Stimulated activated CD4-positive, alpha-beta T cell treated with anti-CD3 and anti-CD28 coated beads, Interleukin-15, amount 100 ng/mL, for 1 hour (primary cell): ENCODE data around the gene OPRL1.
A peak's percentile ranks its signal among the peaks of the same experiment; 100 is the strongest.

Source experiments
- DNase-seq, 2 donors: peaks; one replicate each; pipeline ENCODE4 v3.0.0-alpha.2; 2020; ENCODE audit warnings: low read depth in 1 of 2, low spot score in 1 of 2

Gene OPRL1

GRCh38 chr20:64055893-64056638 lies 23.8 kb upstream of the OPRL1 start:
- no peak for DNase-seq

DNA sequence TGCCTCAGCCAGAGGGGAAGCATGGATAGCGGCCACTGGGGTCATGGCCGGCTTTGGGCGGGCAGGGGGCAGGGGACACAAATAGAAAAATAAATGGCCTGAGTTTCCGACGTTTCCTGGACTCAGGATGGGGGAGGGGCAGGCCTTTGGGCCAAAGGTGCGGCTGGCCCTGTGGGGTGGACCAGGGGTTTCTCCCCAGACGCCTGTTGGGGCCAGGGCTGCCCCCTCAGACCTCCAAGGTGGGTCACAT lies 23.3 kb upstream of the OPRL1 start:
- no peak for DNase-seq

DNA sequence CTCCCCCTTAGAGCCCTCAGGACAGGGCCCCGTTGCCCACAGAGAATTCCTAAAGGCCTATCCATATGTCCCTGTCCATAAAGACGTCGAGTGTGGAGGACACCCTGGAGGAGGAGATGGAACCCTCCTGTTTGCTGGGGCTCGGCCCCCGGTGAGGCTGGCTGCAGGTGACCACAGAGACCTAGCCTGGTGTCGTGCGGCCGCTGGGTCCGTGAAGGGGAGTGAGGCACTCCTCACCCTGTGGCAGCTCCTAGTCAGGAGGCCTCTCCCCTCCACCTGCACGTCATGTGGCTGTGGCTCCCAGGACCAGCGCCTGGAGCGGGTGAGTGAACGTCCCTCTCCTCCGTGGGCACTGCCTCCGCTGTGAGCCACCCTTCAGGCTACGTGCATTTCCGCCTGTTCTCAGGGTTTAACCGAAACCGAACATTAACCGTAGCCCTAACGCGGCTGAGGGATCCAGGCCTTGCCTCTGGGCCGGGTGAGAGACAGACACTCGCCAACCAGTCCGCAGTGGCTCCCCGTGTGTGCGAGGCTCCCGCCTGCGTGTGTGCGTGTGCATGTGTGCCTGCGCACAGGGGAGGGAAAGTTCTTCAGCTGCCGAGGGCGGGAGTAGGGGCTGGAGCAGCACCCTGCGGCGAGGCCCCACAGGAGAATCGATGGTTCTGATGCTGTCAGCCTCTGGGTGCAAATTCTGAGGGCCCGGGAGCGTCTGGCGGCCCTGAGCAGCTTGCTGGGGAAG lies 22.8 kb upstream of the OPRL1 start:
- DNase-seq: no peak

DNA sequence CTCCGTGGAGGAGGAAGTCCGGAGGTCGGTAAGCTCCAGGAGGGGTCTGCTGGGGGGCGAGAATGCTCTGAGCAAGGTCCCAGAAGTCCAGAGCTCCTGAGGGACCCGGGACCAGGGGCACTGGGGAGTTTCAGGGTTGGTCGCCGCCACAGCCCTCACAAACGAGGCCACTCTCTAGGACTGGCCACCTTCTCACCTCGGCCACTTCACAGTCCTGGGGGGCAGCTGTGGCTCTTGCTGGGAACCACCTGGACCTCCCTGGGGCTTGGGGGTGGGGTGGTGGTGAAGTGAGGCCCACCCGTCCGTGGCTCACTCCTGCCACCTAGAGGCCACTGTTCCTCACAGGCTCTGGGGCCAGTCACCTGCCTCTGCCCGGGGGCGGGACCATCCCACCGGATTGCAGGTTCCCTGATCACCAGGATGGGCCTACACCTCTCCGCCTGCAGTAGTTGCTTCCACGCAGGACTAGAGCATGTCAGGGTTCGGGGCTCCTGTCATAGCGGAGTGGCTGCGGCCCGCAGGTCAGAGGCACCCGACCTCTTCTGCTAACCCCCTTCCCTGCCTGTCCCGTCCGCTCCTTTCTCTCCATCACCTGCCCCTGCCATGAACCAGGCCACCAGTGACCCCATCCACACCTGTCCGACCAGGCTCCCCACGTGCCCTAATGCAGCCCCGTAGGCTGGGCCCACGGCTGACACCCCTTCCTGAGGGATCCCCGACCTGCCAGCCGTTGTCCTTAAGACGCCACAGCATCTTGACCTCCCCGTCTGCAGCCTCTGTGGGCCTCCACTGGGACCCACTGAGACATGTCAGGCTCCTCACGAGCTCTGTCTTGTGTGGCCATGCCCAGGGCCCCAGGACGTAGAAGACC lies 22.0 kb upstream of the OPRL1 start:
- DNase-seq: peak; percentile 62 to 71

DNA sequence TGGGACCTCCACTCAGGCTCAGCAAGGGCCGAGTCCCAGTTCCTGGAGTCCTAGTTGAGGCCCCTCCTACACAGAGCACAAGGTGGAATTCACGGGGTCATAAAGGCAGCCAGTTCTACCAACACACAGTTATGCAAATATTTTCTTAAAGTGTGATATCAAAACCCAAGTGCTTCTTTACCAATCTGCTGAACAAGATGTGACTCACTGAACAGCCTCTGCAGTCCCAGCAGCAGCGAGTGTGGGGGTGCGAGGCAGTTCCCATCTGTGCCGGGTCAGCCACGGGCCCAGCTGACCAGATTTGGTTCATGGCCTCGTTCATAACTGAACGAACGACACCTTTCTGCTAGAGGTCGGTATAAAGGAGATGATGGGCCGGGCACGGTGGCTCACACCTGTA lies 21.3 kb upstream of the OPRL1 start:
- no peak for DNase-seq

- DNase-seq: no peak
Measured at GRCh38 chr20:64062276-64062595, 17.6 kb upstream of the OPRL1 start.

DNA sequence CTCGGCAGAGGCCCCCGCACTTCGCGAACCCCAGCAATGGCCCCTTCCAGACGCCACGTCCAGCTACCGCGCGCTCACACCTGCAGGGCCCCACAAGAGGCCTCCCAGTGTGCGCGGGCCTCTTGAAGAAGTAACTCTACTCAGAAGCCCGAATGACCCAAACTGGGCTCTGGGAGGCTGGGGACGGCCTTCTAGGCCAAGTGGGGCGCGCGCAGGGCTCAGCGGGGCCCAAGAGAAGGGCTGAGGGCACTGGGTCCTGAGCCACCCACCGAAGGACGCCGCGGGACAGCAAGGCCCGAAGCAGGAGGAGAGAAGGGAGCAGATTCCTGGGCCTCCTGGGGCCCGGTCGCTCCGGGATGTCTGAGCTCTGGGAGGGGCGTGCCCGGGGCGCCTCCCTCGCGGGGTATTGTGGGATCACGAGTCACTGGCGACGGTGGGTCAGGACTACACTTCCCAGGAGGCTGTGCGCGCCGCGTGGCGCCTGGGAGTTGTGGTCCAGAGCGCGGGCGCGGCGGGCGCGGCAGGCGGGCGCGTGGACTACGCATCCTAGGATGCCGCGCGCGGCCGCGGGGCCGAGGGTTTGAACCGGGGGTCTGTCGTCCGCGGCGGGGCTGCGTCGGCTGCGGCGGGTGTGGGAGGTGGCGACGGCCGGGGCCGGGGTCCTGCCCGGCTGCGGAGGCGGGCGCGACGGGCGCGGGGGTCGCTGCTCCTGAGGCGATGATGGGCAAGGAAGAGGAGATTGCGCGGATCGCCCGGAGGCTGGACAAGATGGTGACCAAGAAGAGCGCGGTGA lies 17.1 kb upstream of the OPRL1 start, which contains the start of gene TCEA2:
TCEA2 (plus strand) TSS at position 603 of the 793 bp plus-strand sequence; CDS start at position 718, 115 bp downstream.
- DNase-seq: peak; percentile 90

- DNase-seq: no peak
Measured at GRCh38 chr20:64063389-64064144, 16.3 kb upstream of the OPRL1 start.

- no peak for DNase-seq
Measured at GRCh38 chr20:64064145-64064698, 15.7 kb upstream of the OPRL1 start.

DNA sequence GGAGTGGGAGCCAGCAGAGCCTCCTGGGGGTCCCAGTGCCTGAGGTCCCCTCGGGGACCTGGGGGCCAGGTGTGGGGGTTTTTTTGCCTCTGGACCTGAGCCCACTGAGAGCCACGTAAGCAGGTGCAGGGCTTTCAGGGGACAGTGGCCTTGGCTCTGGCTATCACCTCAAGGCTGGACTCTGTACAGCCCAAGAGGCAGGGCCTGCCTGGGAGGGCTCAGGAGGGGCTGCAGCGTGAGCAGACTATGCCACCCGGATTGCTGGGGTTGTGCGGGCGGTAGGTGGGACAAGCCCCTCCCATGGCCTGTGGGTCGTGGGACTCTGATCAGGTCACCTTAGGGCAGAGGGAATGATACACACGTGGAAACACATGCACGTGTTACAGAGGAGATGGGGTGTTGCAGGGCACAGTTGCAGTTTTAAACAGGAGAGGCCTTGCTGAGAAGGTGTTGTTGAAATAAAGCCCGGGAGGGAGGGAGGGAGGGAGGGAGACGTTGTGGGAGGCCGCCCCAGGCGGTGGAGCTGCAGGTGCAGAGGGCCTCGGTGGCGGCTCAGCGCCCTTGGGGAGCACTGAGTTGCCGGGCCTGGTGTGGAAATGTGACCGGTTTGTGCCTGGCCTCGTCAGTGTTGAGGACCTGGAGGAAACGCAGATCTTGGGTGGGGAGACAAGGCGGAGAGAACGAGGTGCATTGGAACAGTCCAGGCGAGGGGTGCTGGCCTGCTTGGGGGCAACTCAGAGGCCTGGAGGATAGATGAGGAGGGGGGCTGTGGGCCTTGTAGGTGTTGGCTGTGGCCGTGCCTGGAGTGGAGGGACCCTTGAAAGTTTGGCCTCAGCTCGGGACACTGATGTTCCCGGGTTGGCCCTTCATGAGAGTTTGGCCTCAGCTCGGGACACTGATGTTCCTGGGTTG lies 14.6 kb upstream of the OPRL1 start:
- DNase-seq: no peak

DNA sequence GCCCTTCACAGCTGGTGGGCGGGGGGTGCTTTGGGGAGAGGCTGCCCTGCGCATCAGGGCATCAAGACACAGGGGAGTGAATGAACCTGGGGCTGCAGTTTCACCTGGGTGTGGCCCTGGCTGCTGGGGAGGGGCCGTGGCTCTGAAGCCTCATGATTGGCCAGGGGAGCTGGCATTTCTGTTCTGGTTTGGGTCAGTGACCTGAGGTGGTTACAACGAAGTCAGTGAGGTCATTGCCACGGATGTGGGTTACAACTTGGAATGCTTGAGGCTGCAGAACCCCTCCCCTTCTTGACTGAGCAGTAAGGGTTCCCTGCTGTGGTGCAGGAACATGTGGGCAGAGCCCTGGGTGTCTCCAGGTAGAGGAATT lies 13.9 kb upstream of the OPRL1 start:
- DNase-seq: no peak

DNA sequence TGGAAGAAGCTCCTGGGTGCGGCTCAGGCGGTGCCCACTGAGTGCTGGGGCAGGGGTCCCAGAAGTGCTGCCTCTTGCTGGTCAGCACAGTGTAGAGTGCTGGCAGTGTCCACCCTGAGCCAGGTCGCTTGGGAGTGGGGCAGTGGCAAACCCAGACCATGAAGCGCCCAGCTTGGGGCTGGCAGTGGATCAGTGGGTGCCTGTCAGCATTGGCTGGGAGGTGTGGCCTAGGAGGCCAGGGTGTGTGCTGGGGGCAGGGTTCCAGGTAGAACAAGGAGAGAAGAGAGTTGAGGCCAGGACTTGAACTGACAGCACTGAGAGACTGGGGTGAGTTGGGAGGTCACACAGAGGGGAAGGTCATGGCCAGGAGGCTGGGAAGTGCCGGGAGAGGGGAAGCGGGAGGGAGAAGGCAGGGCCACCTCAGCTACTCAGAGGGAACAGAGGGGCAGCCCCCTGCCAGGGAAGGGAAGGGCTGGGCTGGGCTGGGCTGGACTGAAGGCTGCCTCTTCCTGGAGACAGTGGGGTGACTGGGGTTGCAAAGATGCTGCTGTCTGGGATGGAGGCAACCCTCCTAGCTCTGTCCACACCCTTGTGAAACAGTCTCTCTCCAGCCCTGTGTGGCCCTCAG lies 12.8 kb upstream of the OPRL1 start:
- no peak for DNase-seq

- DNase-seq: no peak
Measured at GRCh38 chr20:64067733-64068307, 12.1 kb upstream of the OPRL1 start.

GRCh38 chr20:64068386-64069208 lies 11.3 kb upstream of the OPRL1 start:
- no peak for DNase-seq

DNA sequence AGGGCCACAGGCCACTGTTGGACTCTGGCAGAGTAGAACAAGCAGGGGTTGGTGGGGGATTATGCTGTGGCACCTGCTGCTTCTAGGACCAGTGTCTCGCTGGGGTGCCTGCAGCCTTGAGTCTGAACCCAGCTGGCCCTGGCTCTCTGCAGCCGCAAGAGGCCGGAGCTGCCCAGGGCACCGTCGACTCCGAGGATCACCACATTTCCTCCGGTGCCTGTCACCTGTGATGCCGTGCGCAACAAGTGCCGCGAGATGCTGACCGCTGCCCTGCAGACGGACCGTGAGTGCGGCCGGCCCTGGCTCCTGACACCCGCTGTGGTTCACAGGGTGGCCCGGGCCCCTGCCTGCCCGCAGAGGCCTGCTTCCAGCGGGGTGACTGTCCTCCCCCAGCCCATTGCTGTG lies 10.7 kb upstream of the OPRL1 start:
- DNase-seq: no peak

DNA sequence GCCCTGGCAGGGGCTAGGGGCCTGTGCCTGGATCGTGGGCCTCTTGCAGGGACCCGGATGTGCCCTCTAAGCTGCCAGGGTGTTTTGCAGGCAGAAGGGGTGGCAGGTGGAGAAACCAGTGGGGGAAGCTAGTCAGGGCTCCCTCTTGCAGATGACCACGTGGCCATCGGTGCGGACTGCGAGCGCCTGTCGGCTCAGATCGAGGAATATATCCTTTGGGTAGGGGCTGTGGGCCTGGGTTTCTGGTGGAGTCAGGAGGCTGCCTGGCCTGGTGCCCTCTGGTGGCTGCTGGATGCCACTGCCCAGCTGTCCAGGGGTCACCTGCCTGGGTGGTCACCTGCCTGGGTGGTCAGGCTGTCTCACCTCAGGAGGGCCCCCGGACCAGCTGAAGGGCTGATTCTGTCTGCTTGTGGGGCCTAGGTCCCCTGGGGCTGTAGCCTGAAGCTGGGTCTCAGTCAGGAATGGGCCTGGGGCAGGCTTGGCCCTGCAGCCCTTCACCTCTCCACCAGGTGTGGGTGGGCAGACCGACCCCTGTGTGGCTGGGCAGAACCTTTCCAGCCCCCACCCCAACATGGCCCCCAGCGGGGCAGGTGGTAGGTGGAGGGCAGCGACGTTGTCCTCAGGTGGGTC lies 10.2 kb upstream of the OPRL1 start:
- no peak for DNase-seq
